SK-N-SH (cell line): ENCODE data around the gene LCE1D. TPM values are rescaled to one million over a fixed set of nuclear protein-coding genes. Genes with fewer than 3 reads are reported as not detected.
A peak's percentile ranks its signal among the peaks of the same experiment; 100 is the strongest.

ENCODE experiments used
- CTCF ChIA-PET: fragments of 300-600, 350-600 bp; formaldehyde crosslinking; extraction: SDS; loops from one replicate; lab custom pipeline; 2021; lab: Yijun Ruan, JAX
- POLR2A ChIA-PET: fragments of 350-600 bp; sonication (Branson Sonifier 250); formaldehyde crosslinking; extraction: SDS; loops from one replicate; lab custom pipeline; 2020; ENCODE audit warnings: antibody characterized with exemption, inconsistent platforms; lab: Yijun Ruan, JAX
- DNase-seq: peaks from one replicate; pipeline ENCODE4 v3.0.0; 2012
- H2AFZ ChIP-seq: fragments of 200-600 bp; sonication (generic); 2 replicates; pipeline ENCODE4 v1.8.1; 2016; ENCODE audit warnings: antibody characterized with exemption, mild to moderate bottlenecking, low read depth
- H3F3A ChIP-seq: fragments of 200-600 bp; sonication (generic); replicated peaks from 2 replicates; pipeline ENCODE3; 2016; ENCODE audit warnings: antibody characterized with exemption, mild to moderate bottlenecking; ENCODE audit not compliant: insufficient read depth
- H3K27ac ChIP-seq, 2 experiments: fragments of 200-500 bp in 1 of 2; fragments of 200-600 bp in 1 of 2; sonication (Bioruptor generic) in 1 of 2; sonication (generic), shearing (Covaris generic) in 1 of 2; 2 replicates each; pipeline versions ENCODE4 v1.5.1 to v1.6.1; 2014 to 2016; ENCODE audit warnings: low read depth in 2 of 2, inconsistent platforms in 1 of 2, low read length in 1 of 2, mild to moderate bottlenecking in 1 of 2, mixed read lengths in 1 of 2
- H3K27me3 ChIP-seq: fragments of 200-600 bp; sonication (generic), shearing (Covaris generic); 2 replicates; pipeline ENCODE4 v1.6.1; 2016; ENCODE audit warnings: mixed run types; ENCODE audit not compliant: insufficient read depth
- H3K36me3 ChIP-seq, 2 experiments: fragments of 200-500 bp in 1 of 2; fragments of 200-600 bp in 1 of 2; sonication (Bioruptor generic) in 1 of 2; sonication (generic) in 1 of 2; replicated peaks in 1 of 2; 2 replicates each; pipeline versions ENCODE3 to v1.5.1; 2014 to 2016; ENCODE audit warnings: low read length in 1 of 2, mild to moderate bottlenecking in 1 of 2; ENCODE audit not compliant: insufficient read depth in 2 of 2, control insufficient read depth in 1 of 2
- H3K4me1 ChIP-seq, 2 experiments: fragments of 200-500 bp in 1 of 2; fragments of 200-600 bp in 1 of 2; sonication (Bioruptor generic) in 1 of 2; sonication (generic), shearing (Covaris generic) in 1 of 2; 2 replicates each; pipeline versions ENCODE4 v1.5.1 to v1.6.1; 2014 to 2016; ENCODE audit warnings: low read depth in 1 of 2, low read length in 1 of 2, mixed run types in 1 of 2; ENCODE audit not compliant: insufficient read depth in 2 of 2, control insufficient read depth in 1 of 2
- H3K4me2 ChIP-seq: fragments of 200-600 bp; sonication (generic), shearing (Covaris generic); 2 replicates; pipeline ENCODE4 v1.6.1; 2017; ENCODE audit warnings: mixed run types
- H3K4me3 ChIP-seq, 2 experiments: fragments of 200-500 bp in 1 of 2; fragments of 200-600 bp in 1 of 2; sonication (Bioruptor generic) in 1 of 2; sonication (generic), shearing (Covaris generic) in 1 of 2; 2 replicates each; pipeline versions ENCODE4 v1.5.1 to v1.8.1; 2014 to 2016; ENCODE audit warnings: low read depth in 2 of 2, inconsistent platforms in 1 of 2, low read length in 1 of 2, mild to moderate bottlenecking in 1 of 2, mixed read lengths in 1 of 2, moderate library complexity in 1 of 2
- H3K79me2 ChIP-seq: fragments of 200-600 bp; sonication (generic); 2 replicates; pipeline ENCODE4 v1.8.1; 2017; ENCODE audit warnings: mild to moderate bottlenecking; ENCODE audit not compliant: insufficient read depth
- H3K9ac ChIP-seq: fragments of 200-600 bp; sonication (generic); 2 replicates; pipeline ENCODE4 v1.6.1; 2017; ENCODE audit warnings: mixed run types
- H3K9me2 ChIP-seq: fragments of 200-600 bp; sonication (generic); 2 replicates; pipeline ENCODE4 v1.6.1; 2017; ENCODE audit warnings: mixed run types
- H3K9me3 ChIP-seq: fragments of 200-600 bp; sonication (generic); 2 replicates; pipeline ENCODE4 v1.6.1; 2017; ENCODE audit warnings: mixed run types, mild to moderate bottlenecking, moderate library complexity
- H4K20me1 ChIP-seq: fragments of 200-600 bp; sonication (generic); 2 replicates; pipeline ENCODE4 v1.6.1; 2017; ENCODE audit warnings: mild to moderate bottlenecking, mixed run types; ENCODE audit not compliant: insufficient read depth
- CHD2 ChIP-seq: fragments of 150-350 bp; IDR thresholded peaks from 2 replicates; pipeline ENCODE4 v1.6.1; 2018; ENCODE audit warnings: low read length; ENCODE audit not compliant: partially characterized antibody
- ELF1 ChIP-seq: IDR thresholded peaks from 2 replicates; pipeline ENCODE4 v1.4.0; 2012
- EZH2phosphoT487 ChIP-seq: fragments of 200-600 bp; sonication (generic); IDR thresholded peaks from 2 replicates; pipeline ENCODE4 v1.6.1; 2017; ENCODE audit warnings: low read depth, mixed run types, mild to moderate bottlenecking, antibody characterized with exemption, moderate library complexity, borderline replicate concordance
- FOSL2 ChIP-seq: IDR thresholded peaks from 2 replicates; pipeline ENCODE4 v1.4.0; 2012; ENCODE audit warnings: low read depth, mild to moderate bottlenecking, moderate library complexity, borderline replicate concordance
- FOXJ3 ChIP-seq: sonication (generic); formaldehyde crosslinking; IDR thresholded peaks from 2 replicates; pipeline ENCODE4 v1.5.1; 2020; ENCODE audit warnings: mild to moderate bottlenecking, missing genetic modification reagents
- FOXM1 ChIP-seq: IDR thresholded peaks from 2 replicates; pipeline ENCODE4 v1.4.0; 2012; ENCODE audit warnings: low read depth, mild to moderate bottlenecking
- JUND ChIP-seq: IDR thresholded peaks from 2 replicates; pipeline ENCODE4 v1.4.0; 2012
- MEF2A ChIP-seq: IDR thresholded peaks from 2 replicates; pipeline ENCODE4 v1.4.0; 2012; ENCODE audit warnings: low read depth, borderline replicate concordance
- MXI1 ChIP-seq: IDR thresholded peaks from 2 replicates; pipeline ENCODE4 v1.6.1; 2012; ENCODE audit warnings: mild to moderate bottlenecking, low read depth, low read length, improper control_type of control experiment
- POLR2AphosphoS5 ChIP-seq: IDR thresholded peaks from 2 replicates; pipeline ENCODE4 v1.6.1; 2012; ENCODE audit warnings: low read depth, low read length
- RFX5 ChIP-seq: IDR thresholded peaks from 2 replicates; pipeline ENCODE4 v1.6.1; 2012; ENCODE audit warnings: mild to moderate bottlenecking, improper control_type of control experiment, low read length
- RXRA ChIP-seq: IDR thresholded peaks from 2 replicates; pipeline ENCODE4 v1.4.0; 2012; ENCODE audit warnings: low read depth, mild to moderate bottlenecking, borderline replicate concordance
- TCF12 ChIP-seq: IDR thresholded peaks from 2 replicates; pipeline ENCODE4 v1.4.0; 2012
- YY1 ChIP-seq: IDR thresholded peaks from 2 replicates; pipeline ENCODE4 v1.4.0; 2012; ENCODE audit warnings: low read depth, mild to moderate bottlenecking
- WGBS: methylation state at CpG from one replicate; pipeline ENCODE4 v1.1.6; 2017; ENCODE audit warnings: low lambda C conversion rate; 5-methylcytosine and 5-hydroxymethylcytosine counted together
- polyA plus RNA-seq, 3 experiments: library from polyadenylated mRNA; depleted of rRNA; stranded (reverse); fragments of >200 nt; gene quantifications; 2 replicates each; pipeline ENCODE4 v1.2.3, GENCODE V29; 2012
- TF ChIP-seq, protein P1 (sequence below): fragments of 200-600 bp; sonication (generic); IDR thresholded peaks from 2 replicates; pipeline ENCODE4 v1.6.1; 2017; ENCODE audit warnings: antibody characterized with exemption, mild to moderate bottlenecking, moderate library complexity
- TF ChIP-seq, protein P2 (sequence below): IDR thresholded peaks from 2 replicates; pipeline ENCODE4 v1.4.0; 2012; ENCODE audit warnings: low read depth
- TF ChIP-seq, protein P3 (sequence below): IDR thresholded peaks from 2 replicates; pipeline ENCODE4 v1.4.0; 2012; ENCODE audit warnings: low read depth, borderline replicate concordance
- TF ChIP-seq, protein P4 (sequence below): fragments of 150-350 bp; IDR thresholded peaks from 2 replicates; pipeline ENCODE4 v1.6.1; 2017; ENCODE audit warnings: antibody characterized with exemption, low read length, low read depth, borderline replicate concordance

LCE1D gene
- polyA plus RNA-seq, 1 of the 3 experiments (the other 2 are of a cell fraction) = not detected

GRCh38 chr1:152777510-152778137, 18.9 kb upstream of the LCE1D start:
- peak; percentile 35 for DNase-seq
- Histone ChIP-seq H3K4me1 (no peaks in the 10 kb centered on the region), H3K9ac (no peak overlapping the region), H3K27ac (no peak overlapping the region), H3K27me3 (peaks cover 10% of the 10 kb centered on the region; the same call in 1 of the 2 replicates), H4K20me1 (no peaks in the 10 kb centered on the region), H2AFZ (no peak overlapping the region), H3K9me3 (no peaks in the 10 kb centered on the region), H3K4me2 (no peak overlapping the region), H3K4me3 (no peak overlapping the region; a peak in 1 of 4 replicates), H3K79me2 (no peaks in the 10 kb centered on the region), H3K36me3 (no peaks in the 10 kb centered on the region), H3F3A (no peaks in the 10 kb centered on the region), H3K9me2 (no peaks in the 10 kb centered on the region)
- POLR2A ChIA-PET = no interaction called here
- CTCF ChIA-PET = interaction anchor here (0.8 to 1.6 kb wide), 5 partner anchors 9 to 91 kb away, joined by 3 to 10 read pairs (median 3); partner anchors contain the start of gene LCE1E
- no peak for TF ChIP-seq TCF12
- TF ChIP-seq, protein P1, sequence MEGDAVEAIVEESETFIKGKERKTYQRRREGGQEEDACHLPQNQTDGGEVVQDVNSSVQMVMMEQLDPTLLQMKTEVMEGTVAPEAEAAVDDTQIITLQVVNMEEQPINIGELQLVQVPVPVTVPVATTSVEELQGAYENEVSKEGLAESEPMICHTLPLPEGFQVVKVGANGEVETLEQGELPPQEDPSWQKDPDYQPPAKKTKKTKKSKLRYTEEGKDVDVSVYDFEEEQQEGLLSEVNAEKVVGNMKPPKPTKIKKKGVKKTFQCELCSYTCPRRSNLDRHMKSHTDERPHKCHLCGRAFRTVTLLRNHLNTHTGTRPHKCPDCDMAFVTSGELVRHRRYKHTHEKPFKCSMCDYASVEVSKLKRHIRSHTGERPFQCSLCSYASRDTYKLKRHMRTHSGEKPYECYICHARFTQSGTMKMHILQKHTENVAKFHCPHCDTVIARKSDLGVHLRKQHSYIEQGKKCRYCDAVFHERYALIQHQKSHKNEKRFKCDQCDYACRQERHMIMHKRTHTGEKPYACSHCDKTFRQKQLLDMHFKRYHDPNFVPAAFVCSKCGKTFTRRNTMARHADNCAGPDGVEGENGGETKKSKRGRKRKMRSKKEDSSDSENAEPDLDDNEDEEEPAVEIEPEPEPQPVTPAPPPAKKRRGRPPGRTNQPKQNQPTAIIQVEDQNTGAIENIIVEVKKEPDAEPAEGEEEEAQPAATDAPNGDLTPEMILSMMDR = peak; percentile 36
- 4% methylated on average over 4 of the region's 4 CpGs for WGBS

DNA sequence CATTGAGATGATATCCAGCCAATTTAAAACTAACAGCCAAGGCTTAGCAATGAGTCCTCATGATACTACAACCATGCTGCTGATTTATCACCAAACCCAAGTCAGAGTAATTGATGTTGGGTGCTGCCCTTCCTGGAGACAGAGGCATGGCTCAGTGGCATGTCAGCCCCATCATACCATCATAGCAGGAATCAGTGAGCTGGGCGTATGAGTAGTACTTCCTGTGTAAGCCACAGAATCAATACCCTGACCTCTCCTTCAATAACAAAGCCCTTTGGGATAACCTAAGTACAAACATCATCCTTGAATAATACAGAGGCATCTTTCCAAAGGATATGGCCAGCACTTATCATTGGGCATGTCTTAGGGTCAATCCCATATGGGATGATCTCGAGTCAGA, 13.4 kb upstream of the LCE1D start:
- no peak overlapping the region for H3K9ac ChIP-seq
- no peak overlapping the region for H3K4me2 ChIP-seq
- H3F3A ChIP-seq = no peaks in the 10 kb centered on the region
- 0% methylated on average over 1 of the region's 2 CpGs for WGBS
- H3K4me3 ChIP-seq = no peak overlapping the region
- H3K27me3 ChIP-seq = peaks cover 10% of the 10 kb centered on the region; the same call in 1 of the 2 replicates
- no peaks in the 10 kb centered on the region for H3K9me2 ChIP-seq
- H3K27ac ChIP-seq = no peak overlapping the region
- TF ChIP-seq EZH2phosphoT487 (no peak), FOXM1 (no peak), TCF12 (no peak), MXI1 (no peak), FOSL2 (no peak), MEF2A (no peak)
- TF ChIP-seq, protein P2, sequence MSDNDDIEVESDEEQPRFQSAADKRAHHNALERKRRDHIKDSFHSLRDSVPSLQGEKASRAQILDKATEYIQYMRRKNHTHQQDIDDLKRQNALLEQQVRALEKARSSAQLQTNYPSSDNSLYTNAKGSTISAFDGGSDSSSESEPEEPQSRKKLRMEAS = no peak
- no peaks in the 10 kb centered on the region for H3K9me3 ChIP-seq
- POLR2A ChIA-PET = no interaction called here
- no peaks in the 10 kb centered on the region for H4K20me1 ChIP-seq
- DNase-seq = no peak
- H2AFZ ChIP-seq = no peak overlapping the region
- H3K79me2 ChIP-seq = no peaks in the 10 kb centered on the region
- no peaks in the 10 kb centered on the region for H3K36me3 ChIP-seq
- CTCF ChIA-PET = no interaction called here
- no peaks in the 10 kb centered on the region for H3K4me1 ChIP-seq

GRCh38 chr1:152786077-152786476, 10.4 kb upstream of the LCE1D start, which contains the start of gene LCE1E:
Gene LCE1E, plus strand, starts transcription at chr1:152786257. Its CDS starts 1,043 bp downstream, at chr1:152787300.
- Histone ChIP-seq H3K4me1 (no peaks in the 10 kb centered on the region), H3K27ac (no peak within 1 kb of the TSS), H3K4me2 (no peak within 1 kb of the TSS), H4K20me1 (no peaks in the 10 kb centered on the region), H3K36me3 (no peaks in the 10 kb centered on the region), H3K9me2 (no peaks in the 10 kb centered on the region), H3F3A (no peaks in the 10 kb centered on the region), H3K79me2 (no peaks in the 10 kb centered on the region), H2AFZ (no peak within 1 kb of the TSS), H3K9ac (no peak within 1 kb of the TSS), H3K4me3 (no peak within 1 kb of the TSS), H3K27me3 (no peaks in the 10 kb centered on the region; the same call in 1 of the 2 replicates), H3K9me3 (no peaks in the 10 kb centered on the region)
- 0% methylated on average over 1 of the region's 2 CpGs for whole genome bisulfite sequencing
- TF ChIP-seq, protein P3, sequence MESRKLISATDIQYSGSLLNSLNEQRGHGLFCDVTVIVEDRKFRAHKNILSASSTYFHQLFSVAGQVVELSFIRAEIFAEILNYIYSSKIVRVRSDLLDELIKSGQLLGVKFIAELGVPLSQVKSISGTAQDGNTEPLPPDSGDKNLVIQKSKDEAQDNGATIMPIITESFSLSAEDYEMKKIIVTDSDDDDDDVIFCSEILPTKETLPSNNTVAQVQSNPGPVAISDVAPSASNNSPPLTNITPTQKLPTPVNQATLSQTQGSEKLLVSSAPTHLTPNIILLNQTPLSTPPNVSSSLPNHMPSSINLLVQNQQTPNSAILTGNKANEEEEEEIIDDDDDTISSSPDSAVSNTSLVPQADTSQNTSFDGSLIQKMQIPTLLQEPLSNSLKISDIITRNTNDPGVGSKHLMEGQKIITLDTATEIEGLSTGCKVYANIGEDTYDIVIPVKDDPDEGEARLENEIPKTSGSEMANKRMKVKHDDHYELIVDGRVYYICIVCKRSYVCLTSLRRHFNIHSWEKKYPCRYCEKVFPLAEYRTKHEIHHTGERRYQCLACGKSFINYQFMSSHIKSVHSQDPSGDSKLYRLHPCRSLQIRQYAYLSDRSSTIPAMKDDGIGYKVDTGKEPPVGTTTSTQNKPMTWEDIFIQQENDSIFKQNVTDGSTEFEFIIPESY = no peak
- TF ChIP-seq POLR2AphosphoS5 (no peak), RXRA (no peak), MXI1 (no peak), YY1 (no peak), ELF1 (no peak), RFX5 (no peak), CHD2 (no peak), JUND (no peak), MEF2A (no peak), FOXJ3 (CRISPR knock-in tag) (no peak)
- TF ChIP-seq, protein P4, sequence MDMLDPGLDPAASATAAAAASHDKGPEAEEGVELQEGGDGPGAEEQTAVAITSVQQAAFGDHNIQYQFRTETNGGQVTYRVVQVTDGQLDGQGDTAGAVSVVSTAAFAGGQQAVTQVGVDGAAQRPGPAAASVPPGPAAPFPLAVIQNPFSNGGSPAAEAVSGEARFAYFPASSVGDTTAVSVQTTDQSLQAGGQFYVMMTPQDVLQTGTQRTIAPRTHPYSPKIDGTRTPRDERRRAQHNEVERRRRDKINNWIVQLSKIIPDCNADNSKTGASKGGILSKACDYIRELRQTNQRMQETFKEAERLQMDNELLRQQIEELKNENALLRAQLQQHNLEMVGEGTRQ = no peak
- ChIA-PET CTCF (interaction anchor here (2.5 kb wide), 1 partner anchor 8 kb away, joined by 9 read pairs; no protein-coding TSS in a partner anchor), POLR2A (no interaction called here)
- DNase-seq = no peak
